DMS 273 treated with DMSO at 0.1 percent for 48 hours (cell line): ENCODE results near the gene PTPN23.
"Not testable (repeated sequence)": the region's sequence is repeated elsewhere in the genome, so short reads cannot be mapped to it uniquely, and the experiment has no call there.

Experiments
- DNase-seq: peaks from one replicate; lab custom pipeline; 2025; lab: John Stamatoyannopoulos, UW

Gene PTPN23, protein sequence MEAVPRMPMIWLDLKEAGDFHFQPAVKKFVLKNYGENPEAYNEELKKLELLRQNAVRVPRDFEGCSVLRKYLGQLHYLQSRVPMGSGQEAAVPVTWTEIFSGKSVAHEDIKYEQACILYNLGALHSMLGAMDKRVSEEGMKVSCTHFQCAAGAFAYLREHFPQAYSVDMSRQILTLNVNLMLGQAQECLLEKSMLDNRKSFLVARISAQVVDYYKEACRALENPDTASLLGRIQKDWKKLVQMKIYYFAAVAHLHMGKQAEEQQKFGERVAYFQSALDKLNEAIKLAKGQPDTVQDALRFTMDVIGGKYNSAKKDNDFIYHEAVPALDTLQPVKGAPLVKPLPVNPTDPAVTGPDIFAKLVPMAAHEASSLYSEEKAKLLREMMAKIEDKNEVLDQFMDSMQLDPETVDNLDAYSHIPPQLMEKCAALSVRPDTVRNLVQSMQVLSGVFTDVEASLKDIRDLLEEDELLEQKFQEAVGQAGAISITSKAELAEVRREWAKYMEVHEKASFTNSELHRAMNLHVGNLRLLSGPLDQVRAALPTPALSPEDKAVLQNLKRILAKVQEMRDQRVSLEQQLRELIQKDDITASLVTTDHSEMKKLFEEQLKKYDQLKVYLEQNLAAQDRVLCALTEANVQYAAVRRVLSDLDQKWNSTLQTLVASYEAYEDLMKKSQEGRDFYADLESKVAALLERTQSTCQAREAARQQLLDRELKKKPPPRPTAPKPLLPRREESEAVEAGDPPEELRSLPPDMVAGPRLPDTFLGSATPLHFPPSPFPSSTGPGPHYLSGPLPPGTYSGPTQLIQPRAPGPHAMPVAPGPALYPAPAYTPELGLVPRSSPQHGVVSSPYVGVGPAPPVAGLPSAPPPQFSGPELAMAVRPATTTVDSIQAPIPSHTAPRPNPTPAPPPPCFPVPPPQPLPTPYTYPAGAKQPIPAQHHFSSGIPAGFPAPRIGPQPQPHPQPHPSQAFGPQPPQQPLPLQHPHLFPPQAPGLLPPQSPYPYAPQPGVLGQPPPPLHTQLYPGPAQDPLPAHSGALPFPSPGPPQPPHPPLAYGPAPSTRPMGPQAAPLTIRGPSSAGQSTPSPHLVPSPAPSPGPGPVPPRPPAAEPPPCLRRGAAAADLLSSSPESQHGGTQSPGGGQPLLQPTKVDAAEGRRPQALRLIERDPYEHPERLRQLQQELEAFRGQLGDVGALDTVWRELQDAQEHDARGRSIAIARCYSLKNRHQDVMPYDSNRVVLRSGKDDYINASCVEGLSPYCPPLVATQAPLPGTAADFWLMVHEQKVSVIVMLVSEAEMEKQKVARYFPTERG (N-terminal part only)

GRCh38 chr3:47380601-47381316 lies at the start of gene PTPN23:
PTPN23 (plus strand) TSS chr3:47381021; CDS start chr3:47381097, 76 bp downstream.
- peak; percentile 95 for DNase-seq

- DNase-seq = no peak
Observed at GRCh38 chr3:47333907-47334306, 46.9 kb upstream of the PTPN23 start.

DNA sequence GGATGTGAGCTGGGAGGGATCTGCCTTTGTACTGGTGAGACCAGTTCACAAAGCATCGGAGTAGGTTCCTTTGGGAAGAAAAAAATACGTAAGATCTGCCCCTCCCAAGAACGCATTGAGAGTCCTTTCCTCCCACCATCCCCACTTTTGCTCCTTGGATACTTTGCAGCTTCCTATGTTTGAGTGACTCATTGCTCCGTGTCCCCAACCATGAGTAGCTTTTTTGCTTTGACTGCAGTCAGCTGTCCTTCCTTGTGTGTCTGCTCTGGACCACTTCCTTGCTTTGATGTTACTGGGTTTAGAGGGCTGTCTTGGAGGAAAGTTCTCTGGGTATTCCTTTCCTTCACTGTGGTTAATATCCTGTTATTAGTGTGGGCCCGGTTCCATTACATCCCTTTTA lies 43.2 kb upstream of the PTPN23 start:
- no peak for DNase-seq

- no peak for DNase-seq
Observed at GRCh38 chr3:47339951-47340350, 40.9 kb upstream of the PTPN23 start.

DNA sequence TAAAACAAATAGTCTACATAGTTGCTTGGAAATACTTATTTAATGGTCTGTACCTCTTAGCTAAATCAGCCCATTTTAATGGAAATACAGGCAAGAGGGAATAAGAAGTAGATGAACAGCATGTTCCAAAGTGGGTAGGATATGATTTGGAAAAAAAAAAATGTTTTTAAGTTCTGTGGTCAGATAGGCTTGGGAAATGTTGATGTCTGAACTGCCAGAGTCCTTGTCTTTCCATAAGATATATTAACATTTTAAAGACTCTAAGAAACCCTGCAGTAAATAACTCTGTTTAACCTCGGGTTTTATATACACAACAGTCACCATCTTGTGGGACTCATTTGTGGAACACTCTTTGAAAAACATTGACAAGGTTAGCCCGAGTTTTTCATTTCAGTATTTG lies 40.0 kb upstream of the PTPN23 start:
- DNase-seq = no peak

GRCh38 chr3:47342151-47342550 lies 38.7 kb upstream of the PTPN23 start:
- DNase-seq = no peak

DNA sequence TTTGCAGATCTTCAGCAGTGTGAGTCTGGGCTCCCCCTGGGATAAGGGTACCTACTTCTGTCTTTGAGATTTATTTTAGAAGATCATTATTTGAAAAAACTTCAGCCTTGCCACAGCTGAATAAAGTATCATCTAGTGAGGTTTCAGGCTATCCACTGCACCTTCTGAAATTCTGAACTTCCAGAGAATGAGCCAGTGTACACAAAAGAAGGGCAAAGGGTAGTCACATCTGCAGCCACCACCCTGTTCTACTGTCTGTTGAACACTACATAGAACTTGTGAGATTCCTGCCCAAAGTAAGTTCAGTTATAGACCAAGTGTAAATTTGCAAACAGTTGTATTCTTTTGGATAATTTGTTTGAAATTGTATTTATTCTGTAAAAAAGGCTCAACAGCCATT lies 38.0 kb upstream of the PTPN23 start:
- DNase-seq = no peak

- DNase-seq = no peak
Observed at GRCh38 chr3:47343471-47343971, 37.3 kb upstream of the PTPN23 start.

GRCh38 chr3:47344971-47345370 lies 35.9 kb upstream of the PTPN23 start:
- no peak for DNase-seq

GRCh38 chr3:47347217-47347801 lies 33.5 kb upstream of the PTPN23 start:
- DNase-seq = no peak

DNA sequence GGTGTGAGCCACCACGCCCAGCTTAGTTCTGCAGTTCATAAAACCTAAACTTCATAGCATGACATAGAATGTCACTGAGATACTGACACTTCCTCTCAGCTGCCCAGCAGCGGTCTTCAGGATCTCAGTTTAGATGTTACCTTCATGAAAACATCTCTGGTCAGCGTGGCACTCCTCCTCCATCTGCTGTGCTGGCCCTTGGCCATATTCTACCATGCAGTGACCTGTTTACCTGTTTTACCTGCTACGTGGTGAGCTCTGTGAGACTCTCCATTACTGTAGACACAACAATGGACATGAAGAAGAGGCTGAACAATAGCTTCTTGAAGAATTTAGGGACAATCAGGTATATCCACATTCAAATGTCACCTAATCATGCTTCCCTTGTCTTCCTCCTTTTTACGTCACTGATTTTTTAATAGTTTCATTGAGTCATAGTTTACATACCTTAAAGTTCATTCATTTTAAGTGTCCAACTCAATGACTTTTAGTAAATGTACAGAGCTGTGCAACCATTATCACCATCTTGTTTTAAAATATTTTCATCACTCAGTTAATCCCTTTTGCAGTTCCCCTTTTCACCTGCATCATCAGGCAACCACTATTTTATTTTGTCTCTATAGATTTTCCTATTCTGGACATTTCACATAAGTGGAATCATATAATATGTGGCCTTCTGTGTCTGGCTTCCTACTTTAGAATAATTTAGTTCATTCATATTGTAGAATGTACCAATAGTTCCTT lies 32.2 kb upstream of the PTPN23 start:
- no peak for DNase-seq

- DNase-seq = no peak
Observed at GRCh38 chr3:47355010-47355409, 25.8 kb upstream of the PTPN23 start.

GRCh38 chr3:47356201-47356600 lies 24.6 kb upstream of the PTPN23 start:
- no peak for DNase-seq

- no peak for DNase-seq
Observed at GRCh38 chr3:47359323-47359722, 21.5 kb upstream of the PTPN23 start.

GRCh38 chr3:47360110-47360517 lies 20.7 kb upstream of the PTPN23 start:
- not testable (repeated sequence) for DNase-seq

GRCh38 chr3:47362701-47363100 lies 18.1 kb upstream of the PTPN23 start:
- DNase-seq = no peak

GRCh38 chr3:47365213-47366153 lies 15.3 kb upstream of the PTPN23 start:
- no peak for DNase-seq

GRCh38 chr3:47366833-47367232 lies 14.0 kb upstream of the PTPN23 start:
- DNase-seq = no peak

DNA sequence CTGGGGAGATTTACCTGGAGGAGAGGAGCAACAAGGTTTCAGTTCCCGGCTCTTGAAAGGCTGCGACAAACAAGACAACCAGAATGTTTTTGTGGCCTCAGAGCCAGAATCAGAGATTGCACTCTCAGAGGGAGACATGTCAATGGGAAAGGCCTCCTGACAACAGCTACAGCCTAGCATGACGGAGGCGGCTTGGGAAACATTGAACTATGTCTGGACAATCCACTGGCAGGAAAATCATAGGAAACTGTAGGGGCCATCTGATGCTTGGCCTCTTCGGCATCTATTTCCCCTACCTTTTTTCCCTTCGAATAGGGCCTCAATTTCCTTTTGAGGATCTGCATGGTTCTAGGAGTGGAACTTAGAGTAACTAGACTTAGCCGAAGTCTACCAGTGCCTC lies 13.2 kb upstream of the PTPN23 start:
- no peak for DNase-seq
